Right renal pelvis (tissue), 4 donors: ENCODE measurements around the gene TRABD2B. TPM values are rescaled to one million over a fixed set of nuclear protein-coding genes. Genes with fewer than 3 reads are reported as not detected.

Source experiments
- DNase-seq, 4 donors: peaks; one replicate each; pipeline ENCODE4 v3.0.0-alpha.2; 2013; ENCODE audit warnings: low read depth in 4 of 4, low spot score in 3 of 4, missing footprints in 1 of 4
- polyA plus RNA-seq, 4 donors: library from polyadenylated mRNA; unstranded; fragments of 120-200 nt; gene quantifications; one replicate each; pipeline ENCODE4 v1.2.1, GENCODE V29; 2013; ENCODE audit not compliant: insufficient read length in 4 of 4

Gene TRABD2B
- polyA plus RNA-seq, 4 donors: 15.3 to 25.8 (median 22.0) TPM

- DNase-seq: no peak
Measured at GRCh38 chr1:47838562-47839432, 158.4 kb downstream of the TRABD2B start.

GRCh38 chr1:47837866-47838561, 159.2 kb downstream of the TRABD2B start:
- DNase-seq: no peak

- no peak for DNase-seq
Measured at GRCh38 chr1:47837056-47837830, 159.9 kb downstream of the TRABD2B start.

GRCh38 chr1:47835409-47835808, 161.8 kb downstream of the TRABD2B start:
- DNase-seq: no peak

- DNase-seq: no peak
Measured at GRCh38 chr1:47834326-47834725, 162.9 kb downstream of the TRABD2B start.

- no peak for DNase-seq
Measured at GRCh38 chr1:47830641-47831333, 166.4 kb downstream of the TRABD2B start.

- DNase-seq: no peak
Measured at GRCh38 chr1:47830021-47830420, 167.2 kb downstream of the TRABD2B start.

GRCh38 chr1:47828978-47829377, 168.2 kb downstream of the TRABD2B start:
- no peak for DNase-seq

GRCh38 chr1:47827109-47827508, 170.1 kb downstream of the TRABD2B start:
- no peak for DNase-seq

- DNase-seq: no peak
Measured at GRCh38 chr1:47824716-47825115, 172.5 kb downstream of the TRABD2B start.

- DNase-seq: no peak
Measured at GRCh38 chr1:47824297-47824696, 172.9 kb downstream of the TRABD2B start.

- DNase-seq: no peak
Measured at GRCh38 chr1:47823040-47823808, 174.0 kb downstream of the TRABD2B start.

GRCh38 chr1:47821760-47822159, 175.4 kb downstream of the TRABD2B start:
- DNase-seq: no peak

- no peak for DNase-seq
Measured at GRCh38 chr1:47819574-47819888, 177.7 kb downstream of the TRABD2B start.

GRCh38 chr1:47818682-47819573, 178.3 kb downstream of the TRABD2B start:
- no peak for DNase-seq

- no peak for DNase-seq
Measured at GRCh38 chr1:47817861-47818260, 179.3 kb downstream of the TRABD2B start.

GRCh38 chr1:47816325-47817071, 180.7 kb downstream of the TRABD2B start:
- DNase-seq: no peak
